ENCODE measurements around the gene ACE2. TPM values are rescaled to one million over a fixed set of nuclear protein-coding genes. Genes with fewer than 3 reads are reported as not detected.

The ACE2 gene
- polyA plus RNA-seq, 1 donor from 2014 or later, result 0.64 TPM

DNA sequence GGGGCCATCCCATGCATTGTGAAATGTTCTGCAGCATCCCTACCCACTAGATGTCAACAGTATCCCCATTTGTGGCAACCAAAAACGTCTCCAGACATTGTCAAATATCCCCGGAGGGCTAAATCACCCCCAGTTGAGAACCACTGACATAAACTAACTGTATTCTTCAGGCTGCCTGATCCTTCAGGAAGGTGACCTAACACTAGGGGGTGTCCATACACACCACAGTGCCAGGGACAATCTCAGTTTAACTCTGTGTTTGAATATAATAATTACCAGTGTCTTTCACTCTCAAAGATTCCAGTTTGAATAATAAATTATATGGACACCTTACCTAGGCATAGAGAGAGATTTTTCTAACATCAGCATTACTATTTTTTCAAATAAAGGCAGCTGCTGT, 6.4 kb downstream of the ACE2 start:
- no peaks in the 10 kb centered on the region for H3K9me2 ChIP-seq (ENCODE audit: insufficient read depth, low read length)
- no peaks in the 10 kb centered on the region for H3K36me3 ChIP-seq (ENCODE audit: insufficient read depth, low read length)
- no peaks in the 10 kb centered on the region for H3K79me2 ChIP-seq (replicated peaks; ENCODE audit: insufficient read depth, low read length)
- no peak overlapping the region for H2AFZ ChIP-seq (ENCODE audit: low read depth, low read length)
- H3K9ac ChIP-seq (ENCODE audit: low read length), result no peak overlapping the region
- no peaks in the 10 kb centered on the region for H3F3A ChIP-seq (ENCODE audit: insufficient read depth, low read length, poor library complexity, severe bottlenecking)
- no peak overlapping the region for H3K4me2 ChIP-seq (ENCODE audit: low read length)
- TF ChIP-seq EZH2 (IDR thresholded peaks at IDR 0.05; ENCODE audit: borderline replicate concordance, insufficient read depth, low read length, poor library complexity, severe bottlenecking), result no peak
- TF ChIP-seq POLR2AphosphoS5 (IDR thresholded peaks at IDR 0.05), result no peak
- TF ChIP-seq SMC3 (conservative IDR thresholded peaks at IDR 0.05; ENCODE audit: poor library complexity), result no peak
- TF ChIP-seq EP300 (conservative IDR thresholded peaks at IDR 0.05; ENCODE audit: poor library complexity, severe bottlenecking), result no peak
- no peak for TF ChIP-seq TAF1 (IDR thresholded peaks at IDR 0.05; ENCODE audit: low read depth)
- TF ChIP-seq, protein P1, sequence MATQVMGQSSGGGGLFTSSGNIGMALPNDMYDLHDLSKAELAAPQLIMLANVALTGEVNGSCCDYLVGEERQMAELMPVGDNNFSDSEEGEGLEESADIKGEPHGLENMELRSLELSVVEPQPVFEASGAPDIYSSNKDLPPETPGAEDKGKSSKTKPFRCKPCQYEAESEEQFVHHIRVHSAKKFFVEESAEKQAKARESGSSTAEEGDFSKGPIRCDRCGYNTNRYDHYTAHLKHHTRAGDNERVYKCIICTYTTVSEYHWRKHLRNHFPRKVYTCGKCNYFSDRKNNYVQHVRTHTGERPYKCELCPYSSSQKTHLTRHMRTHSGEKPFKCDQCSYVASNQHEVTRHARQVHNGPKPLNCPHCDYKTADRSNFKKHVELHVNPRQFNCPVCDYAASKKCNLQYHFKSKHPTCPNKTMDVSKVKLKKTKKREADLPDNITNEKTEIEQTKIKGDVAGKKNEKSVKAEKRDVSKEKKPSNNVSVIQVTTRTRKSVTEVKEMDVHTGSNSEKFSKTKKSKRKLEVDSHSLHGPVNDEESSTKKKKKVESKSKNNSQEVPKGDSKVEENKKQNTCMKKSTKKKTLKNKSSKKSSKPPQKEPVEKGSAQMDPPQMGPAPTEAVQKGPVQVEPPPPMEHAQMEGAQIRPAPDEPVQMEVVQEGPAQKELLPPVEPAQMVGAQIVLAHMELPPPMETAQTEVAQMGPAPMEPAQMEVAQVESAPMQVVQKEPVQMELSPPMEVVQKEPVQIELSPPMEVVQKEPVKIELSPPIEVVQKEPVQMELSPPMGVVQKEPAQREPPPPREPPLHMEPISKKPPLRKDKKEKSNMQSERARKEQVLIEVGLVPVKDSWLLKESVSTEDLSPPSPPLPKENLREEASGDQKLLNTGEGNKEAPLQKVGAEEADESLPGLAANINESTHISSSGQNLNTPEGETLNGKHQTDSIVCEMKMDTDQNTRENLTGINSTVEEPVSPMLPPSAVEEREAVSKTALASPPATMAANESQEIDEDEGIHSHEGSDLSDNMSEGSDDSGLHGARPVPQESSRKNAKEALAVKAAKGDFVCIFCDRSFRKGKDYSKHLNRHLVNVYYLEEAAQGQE (IDR thresholded peaks at IDR 0.05; ENCODE audit: borderline replicate concordance), result no peak
- no peak for TF ChIP-seq MXI1 (conservative IDR thresholded peaks at IDR 0.05; ENCODE audit: poor library complexity, severe bottlenecking)
- no peak for TF ChIP-seq RAD21 (conservative IDR thresholded peaks at IDR 0.05)
- TF ChIP-seq, protein P2, sequence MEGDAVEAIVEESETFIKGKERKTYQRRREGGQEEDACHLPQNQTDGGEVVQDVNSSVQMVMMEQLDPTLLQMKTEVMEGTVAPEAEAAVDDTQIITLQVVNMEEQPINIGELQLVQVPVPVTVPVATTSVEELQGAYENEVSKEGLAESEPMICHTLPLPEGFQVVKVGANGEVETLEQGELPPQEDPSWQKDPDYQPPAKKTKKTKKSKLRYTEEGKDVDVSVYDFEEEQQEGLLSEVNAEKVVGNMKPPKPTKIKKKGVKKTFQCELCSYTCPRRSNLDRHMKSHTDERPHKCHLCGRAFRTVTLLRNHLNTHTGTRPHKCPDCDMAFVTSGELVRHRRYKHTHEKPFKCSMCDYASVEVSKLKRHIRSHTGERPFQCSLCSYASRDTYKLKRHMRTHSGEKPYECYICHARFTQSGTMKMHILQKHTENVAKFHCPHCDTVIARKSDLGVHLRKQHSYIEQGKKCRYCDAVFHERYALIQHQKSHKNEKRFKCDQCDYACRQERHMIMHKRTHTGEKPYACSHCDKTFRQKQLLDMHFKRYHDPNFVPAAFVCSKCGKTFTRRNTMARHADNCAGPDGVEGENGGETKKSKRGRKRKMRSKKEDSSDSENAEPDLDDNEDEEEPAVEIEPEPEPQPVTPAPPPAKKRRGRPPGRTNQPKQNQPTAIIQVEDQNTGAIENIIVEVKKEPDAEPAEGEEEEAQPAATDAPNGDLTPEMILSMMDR (IDR thresholded peaks at IDR 0.05; ENCODE audit: poor library complexity, severe bottlenecking), result no peak
- no peaks in the 10 kb centered on the region for H3K27me3 ChIP-seq (ENCODE audit: insufficient read depth, low read depth, low read length)
- no peaks in the 10 kb centered on the region for H4K20me1 ChIP-seq (ENCODE audit: insufficient read depth)
- H3K9me3 ChIP-seq (ENCODE audit: low read length), result no peaks in the 10 kb centered on the region
- H3K27ac ChIP-seq (ENCODE audit: low read length), result no peak overlapping the region
- H3K4me3 ChIP-seq (ENCODE audit: low read length), result no peak overlapping the region

DNA sequence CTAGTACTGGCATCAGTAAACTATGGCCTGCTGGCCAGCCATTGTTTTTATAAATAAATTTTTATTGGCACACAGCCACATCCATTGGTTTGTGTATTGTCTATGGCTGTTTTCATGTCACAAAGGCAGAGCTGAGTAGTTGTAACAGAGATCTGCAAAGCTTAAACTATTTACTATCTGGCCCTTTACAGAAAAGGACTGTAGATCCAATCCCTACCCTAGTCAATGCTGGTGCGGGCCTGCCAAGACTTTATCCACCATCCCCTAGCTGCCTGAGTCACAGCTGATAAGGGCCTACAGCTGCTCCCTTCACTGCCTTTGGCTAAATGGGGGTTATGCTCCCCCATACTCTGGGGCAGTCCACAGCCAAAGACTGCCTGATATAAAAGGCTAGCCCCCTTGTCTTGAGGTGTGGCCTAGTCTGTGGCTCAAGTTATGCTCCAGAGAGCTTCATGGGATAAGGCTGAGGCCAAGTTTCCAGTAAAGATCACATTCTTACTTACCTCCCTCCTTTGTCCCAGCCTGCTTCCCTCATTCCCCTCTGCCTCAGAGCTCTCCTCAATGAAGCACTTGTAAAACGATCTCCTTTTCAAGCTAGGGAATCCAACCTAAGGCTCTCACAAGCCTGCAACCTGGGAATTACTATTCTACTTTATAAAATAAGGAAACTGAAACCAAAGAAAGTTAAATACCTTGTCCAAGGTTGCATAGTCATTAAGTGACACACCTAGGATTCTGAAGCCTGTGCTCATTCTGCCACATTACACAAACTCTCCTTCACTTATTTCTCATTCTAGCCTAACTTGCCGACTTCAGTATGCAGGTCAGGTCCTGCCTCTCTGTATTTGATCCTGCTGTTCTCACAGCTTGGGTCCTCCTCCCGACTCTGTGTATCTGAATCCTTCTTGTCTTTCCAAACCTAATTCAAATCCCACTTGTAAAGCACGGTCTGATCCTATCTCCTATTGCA, 20.7 kb downstream of the ACE2 start:
- no peaks in the 10 kb centered on the region for H3F3A ChIP-seq (ENCODE audit: insufficient read depth, low read length, poor library complexity, severe bottlenecking)

More for the DNA sequence above, 20.7 kb downstream of the ACE2 start:
- H2AFZ ChIP-seq (ENCODE audit: low read depth, low read length), result no peak overlapping the region
- no peaks in the 10 kb centered on the region for H3K9me2 ChIP-seq (ENCODE audit: insufficient read depth, low read length)
- H4K20me1 ChIP-seq (ENCODE audit: insufficient read depth), result no peaks in the 10 kb centered on the region
- TF ChIP-seq POLR2AphosphoS5 (IDR thresholded peaks at IDR 0.05), result no peak
- no peak for TF ChIP-seq SMC3 (conservative IDR thresholded peaks at IDR 0.05; ENCODE audit: poor library complexity)
- no peak for TF ChIP-seq TAF1 (IDR thresholded peaks at IDR 0.05; ENCODE audit: low read depth)
- TF ChIP-seq, protein P1 (IDR thresholded peaks at IDR 0.05; ENCODE audit: borderline replicate concordance), result no peak
- no peak for TF ChIP-seq RAD21 (conservative IDR thresholded peaks at IDR 0.05)
- TF ChIP-seq EP300 (conservative IDR thresholded peaks at IDR 0.05; ENCODE audit: poor library complexity, severe bottlenecking), result no peak
- no peak for TF ChIP-seq MXI1 (conservative IDR thresholded peaks at IDR 0.05; ENCODE audit: poor library complexity, severe bottlenecking)
- no peak for TF ChIP-seq EZH2 (IDR thresholded peaks at IDR 0.05; ENCODE audit: borderline replicate concordance, insufficient read depth, low read length, poor library complexity, severe bottlenecking)
- TF ChIP-seq, protein P2 (IDR thresholded peaks at IDR 0.05; ENCODE audit: poor library complexity, severe bottlenecking), result no peak
- H3K4me3 ChIP-seq (ENCODE audit: low read length), result no peak overlapping the region
- H3K4me2 ChIP-seq (ENCODE audit: low read length), result no peak overlapping the region
- H3K27ac ChIP-seq (ENCODE audit: low read length), result no peak overlapping the region
- H3K9me3 ChIP-seq (ENCODE audit: low read length), result no peaks in the 10 kb centered on the region
- H3K79me2 ChIP-seq (replicated peaks; ENCODE audit: insufficient read depth, low read length), result no peaks in the 10 kb centered on the region
- H3K27me3 ChIP-seq (ENCODE audit: insufficient read depth, low read depth, low read length), result no peaks in the 10 kb centered on the region
- H3K9ac ChIP-seq (ENCODE audit: low read length), result no peak overlapping the region
- no peaks in the 10 kb centered on the region for H3K36me3 ChIP-seq (ENCODE audit: insufficient read depth, low read length)

Data from neural cell (in vitro differentiated cells).